HCT116 (cell line): ENCODE measurements around the gene MBD5. TPM values are rescaled to one million over a fixed set of nuclear protein-coding genes. Genes with fewer than 3 reads are reported as not detected.

Experiments
- ATAC-seq: fragments of 200-7000 bp; cut with Tn5 transposase; 2 replicates; pipeline ENCODE4 v1.9.1; 2020; ENCODE audit warnings: mild to moderate bottlenecking, moderate library complexity
- BruUV-seq: library from RNA; stranded (reverse); fragments of 400-500 nt; replicated peaks from 2 replicates; lab custom pipeline; 2021; lab: Mats Ljungman, UMichigan
- CTCF ChIA-PET: fragments of 300-600 bp; sonication (Branson Sonifier 250); formaldehyde crosslinking; loops from one replicate; lab custom pipeline; 2021; ENCODE audit warnings: antibody characterized with exemption; lab: Charles Lee
- POLR2A ChIA-PET: fragments of 300-600, 350-600 bp; sonication (Branson Sonifier 250); formaldehyde crosslinking; loops from one replicate; lab custom pipeline; 2021; ENCODE audit warnings: antibody characterized with exemption; lab: Charles Lee
- RAD21 ChIA-PET, 2 experiments: fragments of 300-600 bp; sonication (Branson Sonifier 250); formaldehyde crosslinking; loops; one replicate each; lab custom pipeline; 2023; ENCODE audit warnings: low total read pairs in 2 of 2; ENCODE audit not compliant: uncharacterized antibody in 2 of 2, unreplicated experiment in 2 of 2, low non-redundant PET in 1 of 2; lab: Charles Lee
- DNase-seq: peaks from one replicate; pipeline ENCODE4 v3.0.0-alpha.2; 2010; ENCODE audit warnings: low read depth, low spot score
- H2AFZ ChIP-seq: fragments of 200-600 bp; shearing (Covaris generic), sonication (generic); 2 replicates; pipeline ENCODE4 v1.6.1; 2017; ENCODE audit warnings: low read depth, mixed run types, mixed read lengths, antibody characterized with exemption, low read length; ENCODE audit not compliant: poor library complexity, severe bottlenecking
- H3K27ac ChIP-seq: 2 replicates; pipeline ENCODE4 v1.5.1; 2012; ENCODE audit warnings: low read depth, low read length
- H3K27me3 ChIP-seq: fragments of 200-600 bp; sonication (generic); 2 replicates; pipeline ENCODE4 v1.6.1; 2016; ENCODE audit warnings: mixed run types, low read length, mixed read lengths; ENCODE audit not compliant: insufficient read depth
- H3K36me3 ChIP-seq, 2 experiments: fragments of 200-500 bp in 1 of 2; fragments of 200-600 bp in 1 of 2; sonication (Bioruptor generic) in 1 of 2; sonication (generic) in 1 of 2; 2 replicates each; pipeline versions ENCODE4 v1.5.1 to v1.6.1; 2014 to 2016; ENCODE audit warnings: low read length in 2 of 2, inconsistent platforms in 1 of 2, mixed read lengths in 1 of 2, mixed run types in 1 of 2; ENCODE audit not compliant: insufficient read depth in 2 of 2, control insufficient read depth in 1 of 2
- H3K4me1 ChIP-seq, 2 experiments: fragments of 200-600 bp in 1 of 2; sonication (generic) in 1 of 2; 2 replicates each; pipeline versions ENCODE4 v1.5.1 to v1.6.1; 2012 to 2017; ENCODE audit warnings: low read length in 2 of 2, inconsistent platforms in 1 of 2, mild to moderate bottlenecking in 1 of 2, mixed read lengths in 1 of 2, mixed run types in 1 of 2, moderate library complexity in 1 of 2; ENCODE audit not compliant: insufficient read depth in 2 of 2, control insufficient read depth in 1 of 2
- H3K4me2 ChIP-seq: fragments of 200-600 bp; sonication (generic); 2 replicates; pipeline ENCODE4 v1.6.1; 2017; ENCODE audit warnings: mixed run types, low read length, mixed read lengths
- H3K4me3 ChIP-seq, 2 experiments: fragments of 200-600 bp in 1 of 2; sonication (generic) in 1 of 2; replicated peaks in 1 of 2; 2 replicates each; pipeline ENCODE4 v1.5.1; 2011 to 2016; ENCODE audit warnings: low read length in 2 of 2, control low read depth in 1 of 2, low read depth in 1 of 2, mild to moderate bottlenecking in 1 of 2, mixed read lengths in 1 of 2, mixed run types in 1 of 2
- H3K79me2 ChIP-seq: fragments of 200-600 bp; sonication (generic); 2 replicates; pipeline ENCODE4 v1.6.1; 2017; ENCODE audit warnings: mild to moderate bottlenecking, mixed run types, low read length, moderate library complexity, mixed read lengths; ENCODE audit not compliant: insufficient read depth
- H3K9ac ChIP-seq: fragments of 200-600 bp; sonication (generic); 2 replicates; pipeline ENCODE4 v1.6.1; 2016; ENCODE audit warnings: low read length, mixed read lengths
- H3K9me2 ChIP-seq: fragments of 200-600 bp; sonication (generic), shearing (Covaris generic); 2 replicates; pipeline ENCODE4 v1.6.1; 2017; ENCODE audit warnings: mixed run types, mild to moderate bottlenecking, moderate library complexity; ENCODE audit not compliant: insufficient read depth
- H3K9me3 ChIP-seq, 2 experiments: fragments of 200-500 bp in 1 of 2; fragments of 200-600 bp in 1 of 2; sonication (Bioruptor generic) in 1 of 2; sonication (generic) in 1 of 2; 2 replicates each; pipeline ENCODE4 v1.6.1; 2014 to 2017; ENCODE audit warnings: low read length in 2 of 2, mixed read lengths in 2 of 2, inconsistent platforms in 1 of 2, low read depth in 1 of 2, mild to moderate bottlenecking in 1 of 2, mixed run types in 1 of 2, moderate library complexity in 1 of 2; ENCODE audit not compliant: control insufficient read depth in 1 of 2, insufficient read depth in 1 of 2
- H4K20me1 ChIP-seq: fragments of 200-600 bp; sonication (generic), shearing (Covaris generic); 2 replicates; pipeline ENCODE4 v1.6.1; 2017; ENCODE audit warnings: mixed run types, mild to moderate bottlenecking, moderate library complexity; ENCODE audit not compliant: insufficient read depth
- ATF3 ChIP-seq: IDR thresholded peaks from 2 replicates; pipeline ENCODE4 v1.6.1; 2012
- CBX3 ChIP-seq: IDR thresholded peaks from 2 replicates; pipeline ENCODE4 v1.6.1; 2012; ENCODE audit warnings: low read depth
- CEBPB ChIP-seq: IDR thresholded peaks from 2 replicates; pipeline ENCODE4 v1.6.1; 2012; ENCODE audit warnings: low read depth
- CTCF ChIP-seq, 3 experiments: fragments of 200-600 bp in 1 of 3; sonication (generic) in 1 of 3; IDR thresholded peaks in 2 of 3; conservative IDR thresholded peaks in 1 of 3; 2 replicates each; pipeline ENCODE4 v1.5.1; 2012 to 2017; ENCODE audit warnings: low read depth in 2 of 3, low read length in 2 of 3, antibody characterized with exemption in 1 of 3, borderline replicate concordance in 1 of 3, control low read depth in 1 of 3, mild to moderate bottlenecking in 1 of 3, mixed read lengths in 1 of 3, mixed run types in 1 of 3, moderate library complexity in 1 of 3; ENCODE audit not compliant: insufficient read depth in 1 of 3
- ELF1 ChIP-seq: IDR thresholded peaks from 2 replicates; pipeline ENCODE4 v1.6.1; 2012; ENCODE audit warnings: low read depth, borderline replicate concordance
- EZH2 ChIP-seq: fragments of 200-600 bp; sonication (generic); IDR thresholded peaks from 2 replicates; pipeline ENCODE4 v1.6.1; 2017; ENCODE audit warnings: antibody characterized with exemption, mixed run types
- EZH2phosphoT487 ChIP-seq: fragments of 200-600 bp; IDR thresholded peaks from 2 replicates; pipeline ENCODE4 v1.6.1; 2018; ENCODE audit warnings: antibody characterized with exemption, borderline replicate concordance
- FOSL1 ChIP-seq: IDR thresholded peaks from 2 replicates; pipeline ENCODE4 v1.6.1; 2012; ENCODE audit warnings: low read depth
- JUND ChIP-seq: IDR thresholded peaks from 2 replicates; pipeline ENCODE4 v1.6.1; 2012
- POLR2A ChIP-seq: IDR thresholded peaks from 2 replicates; pipeline ENCODE4 v1.7.0; 2011; ENCODE audit warnings: borderline replicate concordance; ENCODE audit not compliant: insufficient read depth, insufficient read length; ENCODE audit errors: extremely low read depth
- RAD21 ChIP-seq: IDR thresholded peaks from 2 replicates; pipeline ENCODE4 v1.6.1; 2012; ENCODE audit warnings: low read depth, mild to moderate bottlenecking
- REST ChIP-seq: IDR thresholded peaks from 2 replicates; pipeline ENCODE4 v1.6.1; 2012; ENCODE audit warnings: low read depth
- SIN3A ChIP-seq: IDR thresholded peaks from 2 replicates; pipeline ENCODE4 v1.6.1; 2012; ENCODE audit warnings: low read depth
- SP1 ChIP-seq: IDR thresholded peaks from 2 replicates; pipeline ENCODE4 v1.6.1; 2012; ENCODE audit warnings: low read depth
- YY1 ChIP-seq: IDR thresholded peaks from 2 replicates; pipeline ENCODE4 v1.6.1; 2011; ENCODE audit warnings: low read length, low read depth, moderate library complexity, mild to moderate bottlenecking; ENCODE audit not compliant: insufficient replicate concordance; ENCODE audit errors: extremely low read depth
- ZFX ChIP-seq: fragments of 450-650 bp; IDR thresholded peaks from 2 replicates; pipeline ENCODE4 v1.6.1; 2017
- intact Hi-C: fragments of 100-400 bp; cut with micrococcal nuclease; formaldehyde crosslinking; loops from 2 replicates; pipeline ENCODE4 v1.10.0; 2022
- total RNA-seq: library from RNA; stranded (reverse); gene quantifications from one replicate; pipeline ENCODE4 v1.2.1, GENCODE V29; 2021; ENCODE audit not compliant: unreplicated experiment
- TF ChIP-seq, protein P1 (sequence below): IDR thresholded peaks from 2 replicates; pipeline ENCODE4 v1.6.1; 2012

MBD5 gene
- total RNA-seq, 1 experiment from 2014 or later, result 20.5 TPM

DNA sequence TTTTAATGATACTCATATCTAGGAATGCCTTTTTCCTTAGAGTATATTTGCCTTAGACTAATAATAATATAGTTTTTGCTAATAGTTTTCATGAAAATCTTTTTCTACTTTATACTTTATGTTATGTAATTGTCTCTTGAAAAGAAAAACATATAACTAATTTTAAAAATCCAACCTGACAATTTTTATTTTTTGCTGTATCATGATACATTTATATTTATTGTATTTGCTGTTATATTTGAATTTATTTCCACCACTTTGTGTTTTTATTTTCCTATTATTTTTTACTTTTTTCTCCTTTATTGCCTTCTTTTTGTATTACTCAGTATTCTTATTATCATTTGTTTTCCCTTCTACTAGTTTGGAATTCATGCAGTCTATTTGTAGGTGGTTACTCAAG, 85.4 kb downstream of the MBD5 start:
- Histone ChIP-seq H4K20me1 (no peaks in the 10 kb centered on the region), H3K9me2 (no peaks in the 10 kb centered on the region), H3K4me3 (no peak overlapping the region), H3K27ac (no peak overlapping the region), H3K79me2 (no peaks in the 10 kb centered on the region), H3K36me3 (no peaks in the 10 kb centered on the region), H3K27me3 (no peaks in the 10 kb centered on the region), H3K9ac (no peak overlapping the region), H3K4me1 (no peaks in the 10 kb centered on the region), H3K9me3 (no peaks in the 10 kb centered on the region), H3K4me2 (no peak overlapping the region), H2AFZ (no peak overlapping the region)
- POLR2A ChIA-PET, result no interaction called here
- no TSS peak for BruUV-seq
- DNase-seq, result no peak
- intact Hi-C loops, result no loop called here
- no peak for ATAC-seq
- RAD21 ChIA-PET, result no interaction called here
- CTCF ChIA-PET, result no interaction called here
- TF ChIP-seq EZH2, result no peak
- TF ChIP-seq YY1, result no peak
- TF ChIP-seq SP1, result no peak
- no peak for TF ChIP-seq SIN3A
- TF ChIP-seq RAD21, result no peak
- TF ChIP-seq ATF3, result no peak

- Histone ChIP-seq H3K27ac (no peak overlapping the region), H3K9me2 (no peaks in the 10 kb centered on the region), H2AFZ (no peak overlapping the region), H3K9me3 (no peaks in the 10 kb centered on the region), H3K9ac (no peak overlapping the region), H3K79me2 (no peaks in the 10 kb centered on the region), H3K36me3 (no peaks in the 10 kb centered on the region), H3K4me1 (no peaks in the 10 kb centered on the region), H3K4me3 (no peak overlapping the region), H4K20me1 (no peaks in the 10 kb centered on the region), H3K27me3 (no peaks in the 10 kb centered on the region), H3K4me2 (no peak overlapping the region)
- ATAC-seq (no peak), DNase-seq (no peak)
- intact Hi-C loops, result no loop called here
- ChIA-PET CTCF (no interaction called here), POLR2A (no interaction called here), RAD21 (no interaction called here)
- no TSS peak for BruUV-seq
- TF ChIP-seq FOSL1 (no peak), ELF1 (no peak), POLR2A (no peak), REST (no peak), CEBPB (no peak), CBX3 (no peak), CTCF (IDR thresholded peaks at IDR 0.05 in 2 of 3, conservative IDR thresholded peaks at IDR 0.05 in 1 of 3; ENCODE audit: borderline replicate concordance in 1 of 3, insufficient read depth in 1 of 3, low read depth in 2 of 3, low read length in 2 of 3) (no peak), YY1 (no peak), ZFX (no peak), SIN3A (no peak), JUND (no peak), EZH2phosphoT487 (no peak), SP1 (no peak), RAD21 (no peak)
- TF ChIP-seq, protein P1, sequence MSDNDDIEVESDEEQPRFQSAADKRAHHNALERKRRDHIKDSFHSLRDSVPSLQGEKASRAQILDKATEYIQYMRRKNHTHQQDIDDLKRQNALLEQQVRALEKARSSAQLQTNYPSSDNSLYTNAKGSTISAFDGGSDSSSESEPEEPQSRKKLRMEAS, result no peak
These were observed 87.5 kb downstream of the MBD5 start for GRCh38 chr2:148108385-148108784.
